B cell (primary cell): ENCODE results near the gene IL11.
"Not testable (repeated sequence)": the region's sequence is repeated elsewhere in the genome, so short reads cannot be mapped to it uniquely, and the experiment has no call there.

ENCODE experiments used
- EZH2 ChIP-seq: IDR thresholded peaks from 2 replicates; pipeline ENCODE4 v1.6.1; 2012; ENCODE audit warnings: borderline replicate concordance, low read depth, mild to moderate bottlenecking, moderate library complexity, low read length; ENCODE audit not compliant: insufficient read depth, poor library complexity, severe bottlenecking
- TF ChIP-seq, protein P1 (sequence below): fragments of 200-600 bp; IDR thresholded peaks from one replicate; pipeline ENCODE4 v1.8.0; 2022; ENCODE audit warnings: antibody characterized with exemption, mild to moderate bottlenecking

DNA sequence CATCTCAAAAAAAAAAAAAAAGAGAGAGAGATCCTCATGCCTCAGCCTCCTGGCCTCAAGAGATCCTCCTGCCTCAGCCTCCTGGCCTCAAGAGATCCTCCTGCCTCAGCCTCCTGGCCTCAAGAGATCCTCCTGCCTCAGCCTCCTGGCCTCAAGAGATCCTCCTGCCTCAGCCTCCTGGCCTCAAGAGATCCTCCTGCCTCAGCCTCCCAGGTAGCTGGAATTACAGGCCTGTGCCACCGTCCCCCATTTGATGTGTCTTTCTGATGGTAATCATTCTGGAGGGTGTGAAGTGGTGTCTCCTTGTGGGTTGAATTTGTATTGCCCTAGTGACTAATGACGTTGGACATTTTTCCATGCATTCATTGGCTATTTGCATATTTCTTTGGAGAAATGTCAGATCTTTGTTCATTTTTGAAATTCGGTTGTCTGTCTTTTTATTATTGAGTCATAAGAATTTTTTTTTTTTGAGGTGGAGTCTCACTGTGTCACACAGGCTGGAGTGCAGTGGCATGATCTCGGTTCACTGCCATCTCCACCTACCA is 41.4 kb downstream of the IL11 start:
- TF ChIP-seq, protein P1, sequence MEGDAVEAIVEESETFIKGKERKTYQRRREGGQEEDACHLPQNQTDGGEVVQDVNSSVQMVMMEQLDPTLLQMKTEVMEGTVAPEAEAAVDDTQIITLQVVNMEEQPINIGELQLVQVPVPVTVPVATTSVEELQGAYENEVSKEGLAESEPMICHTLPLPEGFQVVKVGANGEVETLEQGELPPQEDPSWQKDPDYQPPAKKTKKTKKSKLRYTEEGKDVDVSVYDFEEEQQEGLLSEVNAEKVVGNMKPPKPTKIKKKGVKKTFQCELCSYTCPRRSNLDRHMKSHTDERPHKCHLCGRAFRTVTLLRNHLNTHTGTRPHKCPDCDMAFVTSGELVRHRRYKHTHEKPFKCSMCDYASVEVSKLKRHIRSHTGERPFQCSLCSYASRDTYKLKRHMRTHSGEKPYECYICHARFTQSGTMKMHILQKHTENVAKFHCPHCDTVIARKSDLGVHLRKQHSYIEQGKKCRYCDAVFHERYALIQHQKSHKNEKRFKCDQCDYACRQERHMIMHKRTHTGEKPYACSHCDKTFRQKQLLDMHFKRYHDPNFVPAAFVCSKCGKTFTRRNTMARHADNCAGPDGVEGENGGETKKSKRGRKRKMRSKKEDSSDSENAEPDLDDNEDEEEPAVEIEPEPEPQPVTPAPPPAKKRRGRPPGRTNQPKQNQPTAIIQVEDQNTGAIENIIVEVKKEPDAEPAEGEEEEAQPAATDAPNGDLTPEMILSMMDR: not testable (repeated sequence)
- not testable (repeated sequence) for TF ChIP-seq EZH2
